LoVo (cell line): ENCODE measurements around the gene TBC1D9.
"Not testable (repeated sequence)": the region's sequence is repeated elsewhere in the genome, so short reads cannot be mapped to it uniquely, and the experiment has no call there.

ENCODE experiments used
- DNase-seq: peaks from one replicate; pipeline ENCODE4 v3.0.0-alpha.2; 2016; ENCODE audit warnings: low spot score

Gene TBC1D9

GRCh38 chr4:140756319-140757231 lies at the start of gene TBC1D9:
TBC1D9 (minus strand) TSS chr4:140756385; CDS start chr4:140756045, 340 bp downstream.
- DNase-seq, result peak; percentile 89

GRCh38 chr4:140805293-140805692 lies 49.1 kb upstream of the TBC1D9 start:
- no peak for DNase-seq

GRCh38 chr4:140802591-140802990 lies 46.4 kb upstream of the TBC1D9 start:
- no peak for DNase-seq

- DNase-seq, result no peak
Observed at GRCh38 chr4:140800666-140801065, 44.5 kb upstream of the TBC1D9 start.

- no peak for DNase-seq
Observed at GRCh38 chr4:140799686-140800225, 43.6 kb upstream of the TBC1D9 start.

- no peak for DNase-seq
Observed at GRCh38 chr4:140793291-140793690, 37.1 kb upstream of the TBC1D9 start.

GRCh38 chr4:140790765-140791164 lies 34.6 kb upstream of the TBC1D9 start:
- no peak for DNase-seq

GRCh38 chr4:140790171-140790570 lies 34.0 kb upstream of the TBC1D9 start:
- no peak for DNase-seq

- DNase-seq, result no peak
Observed at GRCh38 chr4:140789759-140790158, 33.6 kb upstream of the TBC1D9 start.

GRCh38 chr4:140782787-140783186 lies 26.6 kb upstream of the TBC1D9 start:
- not testable (repeated sequence) for DNase-seq

- no peak for DNase-seq
Observed at GRCh38 chr4:140781596-140781995, 25.4 kb upstream of the TBC1D9 start.

GRCh38 chr4:140777894-140778293 lies 21.7 kb upstream of the TBC1D9 start:
- no peak for DNase-seq

- DNase-seq, result no peak
Observed at GRCh38 chr4:140777386-140777785, 21.2 kb upstream of the TBC1D9 start.

GRCh38 chr4:140776556-140776955 lies 20.4 kb upstream of the TBC1D9 start:
- no peak for DNase-seq

- no peak for DNase-seq
Observed at GRCh38 chr4:140774956-140775355, 18.8 kb upstream of the TBC1D9 start.

- no peak for DNase-seq
Observed at GRCh38 chr4:140774510-140774909, 18.3 kb upstream of the TBC1D9 start.

GRCh38 chr4:140769209-140769608 lies 13.0 kb upstream of the TBC1D9 start:
- DNase-seq, result no peak

- DNase-seq, result no peak
Observed at GRCh38 chr4:140764785-140765392, 8.7 kb upstream of the TBC1D9 start.

GRCh38 chr4:140762202-140762601 lies 6.0 kb upstream of the TBC1D9 start:
- DNase-seq, result no peak

- no peak for DNase-seq
Observed at GRCh38 chr4:140757232-140757630, 1.0 kb upstream of the TBC1D9 start.

GRCh38 chr4:140755774-140756318 lies 339 bp downstream of the TBC1D9 start:
- DNase-seq, result peak; percentile 27

- no peak for DNase-seq
Observed at GRCh38 chr4:140754918-140755773, 1.0 kb downstream of the TBC1D9 start.
